HepG2 (cell line): Measurements from ENCODE around the gene ZMYND8. TPM values are rescaled to one million over a fixed set of nuclear protein-coding genes. Genes with fewer than 3 reads are reported as not detected.

ENCODE experiments used
- CCAR2 ChIP-seq: fragments of 200-400 bp; formaldehyde crosslinking; optimal IDR thresholded peaks from 2 replicates; pipeline ENCODE3; 2018; ENCODE audit warnings: low read depth, mild to moderate bottlenecking, low read length, moderate library complexity
- DMTF1 ChIP-seq: sonication (generic); formaldehyde crosslinking; IDR thresholded peaks from 2 replicates; pipeline ENCODE4 v1.4.0; 2020; ENCODE audit warnings: mild to moderate bottlenecking, missing genetic modification reagents
- DNMT1 ChIP-seq: sonication (generic); formaldehyde crosslinking; IDR thresholded peaks from 2 replicates; pipeline ENCODE4 v1.5.1; 2020; ENCODE audit warnings: mild to moderate bottlenecking, missing genetic modification reagents
- MAFG ChIP-seq: sonication (generic); formaldehyde crosslinking; IDR thresholded peaks from 2 replicates; pipeline ENCODE4 v1.5.1; 2020; ENCODE audit warnings: mild to moderate bottlenecking, missing genetic modification reagents
- PHB2 ChIP-seq: fragments of 450-650 bp; IDR thresholded peaks from 2 replicates; pipeline ENCODE4 v1.6.1; 2018; ENCODE audit not compliant: partially characterized antibody
- ZBTB37 ChIP-seq: sonication (generic); formaldehyde crosslinking; IDR thresholded peaks from 2 replicates; pipeline ENCODE4 v1.4.0; 2020; ENCODE audit warnings: mild to moderate bottlenecking, missing genetic modification reagents
- ZFAT ChIP-seq: sonication (generic); formaldehyde crosslinking; conservative IDR thresholded peaks from 2 replicates; pipeline ENCODE4 v1.8.1; 2023; ENCODE audit warnings: missing genetic modification reagents, inconsistent platforms
- ZNF17 ChIP-seq: sonication (generic); formaldehyde crosslinking; IDR thresholded peaks from 2 replicates; pipeline ENCODE4 v1.5.0; 2020; ENCODE audit warnings: mild to moderate bottlenecking, missing genetic modification reagents
- ZNF281 ChIP-seq: sonication (generic); formaldehyde crosslinking; IDR thresholded peaks from 2 replicates; pipeline ENCODE4 v1.4.0; 2020; ENCODE audit warnings: missing genetic modification reagents, borderline replicate concordance
- ZNF580 ChIP-seq: IDR thresholded peaks from 2 replicates; pipeline ENCODE4 v1.6.1; 2016; ENCODE audit warnings: low read depth, borderline replicate concordance
- polyA plus RNA-seq, 8 experiments: library from polyadenylated mRNA; depleted of rRNA in 3 of 8; stranded (reverse) in 7 of 8; unstranded in 1 of 8; fragments of >200 nt; fragmentation: Illumina TruSeq in 4 of 8; extraction: Trizol in 4 of 8; gene quantifications; 2 replicates each; pipeline versions ENCODE4 v1.2.1 to v1.2.3, GENCODE V29; 2011 to 2016; ENCODE audit warnings: low read depth in 4 of 8, missing spikeins in 1 of 8, mixed read lengths in 1 of 8; ENCODE audit not compliant: insufficient read depth in 1 of 8
- total RNA-seq, 5 experiments: library from RNA; depleted of rRNA; stranded (reverse); fragments of >200 nt; fragmentation: Illumina TruSeq; extraction: Trizol; gene quantifications; 2 replicates each; pipeline ENCODE4 v1.2.3, GENCODE V29; 2016; ENCODE audit warnings: low read depth in 1 of 5
- TF ChIP-seq, protein P1 (sequence below): sonication (generic); formaldehyde crosslinking; IDR thresholded peaks from 2 replicates; pipeline ENCODE4 v1.4.0; 2020; ENCODE audit warnings: missing genetic modification reagents
- TF ChIP-seq, protein P2 (sequence below): conservative IDR thresholded peaks from 2 replicates; pipeline ENCODE4 v1.6.1; 2018; ENCODE audit warnings: missing genetic modification reagents
- TF ChIP-seq, protein P3 (sequence below): sonication (generic); formaldehyde crosslinking; IDR thresholded peaks from 2 replicates; pipeline ENCODE4 v1.4.0; 2020; ENCODE audit warnings: missing genetic modification reagents

The ZMYND8 gene
- total and polyA plus RNA-seq, 2 of the 13 experiments (the other 11 are each of a cell fraction or from before 2014, with no cell fraction given): 53.9 to 84.7 TPM

DNA sequence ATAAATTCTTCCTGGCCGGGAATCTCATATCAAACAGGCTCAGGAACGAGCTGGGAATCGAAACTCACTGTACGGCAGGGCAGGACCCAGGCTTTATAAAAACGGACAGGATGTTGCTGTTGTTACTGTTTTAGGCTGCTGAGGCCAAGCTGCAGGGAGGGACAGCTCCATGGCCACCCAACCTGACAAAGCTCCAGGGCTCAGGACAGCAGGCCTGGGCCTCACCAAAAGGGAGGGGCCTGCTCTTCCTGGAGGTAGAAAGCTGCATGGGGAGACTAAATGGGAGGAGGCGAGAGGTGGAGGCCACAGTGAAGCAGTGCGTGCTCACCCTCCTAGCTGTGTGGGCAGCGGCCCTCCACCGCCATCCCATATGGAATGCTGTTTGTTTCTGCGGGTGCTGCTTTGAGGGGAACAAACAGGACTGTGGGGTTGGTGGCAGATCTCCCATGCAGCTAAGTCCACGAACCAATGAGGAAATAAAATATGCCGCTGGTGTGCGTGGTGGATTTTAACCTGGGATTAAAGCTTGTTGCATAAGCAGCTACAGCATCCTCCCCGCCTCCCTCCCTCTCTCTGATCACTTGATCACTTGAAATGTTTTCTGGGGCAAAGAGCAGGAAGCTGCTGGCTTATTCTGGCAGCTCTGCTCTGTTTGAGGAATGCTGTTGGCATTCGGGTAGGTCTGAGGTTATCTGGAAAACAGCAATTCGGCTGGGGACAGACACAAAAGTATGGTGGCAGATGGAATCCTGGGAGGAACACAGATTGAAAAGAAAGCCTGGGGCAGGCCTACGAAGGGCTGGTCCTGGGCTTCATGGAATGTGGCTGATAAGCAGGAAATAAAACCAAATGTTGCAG lies 2.4 kb upstream of the ZMYND8 start (continued):
- TF ChIP-seq, protein P1, sequence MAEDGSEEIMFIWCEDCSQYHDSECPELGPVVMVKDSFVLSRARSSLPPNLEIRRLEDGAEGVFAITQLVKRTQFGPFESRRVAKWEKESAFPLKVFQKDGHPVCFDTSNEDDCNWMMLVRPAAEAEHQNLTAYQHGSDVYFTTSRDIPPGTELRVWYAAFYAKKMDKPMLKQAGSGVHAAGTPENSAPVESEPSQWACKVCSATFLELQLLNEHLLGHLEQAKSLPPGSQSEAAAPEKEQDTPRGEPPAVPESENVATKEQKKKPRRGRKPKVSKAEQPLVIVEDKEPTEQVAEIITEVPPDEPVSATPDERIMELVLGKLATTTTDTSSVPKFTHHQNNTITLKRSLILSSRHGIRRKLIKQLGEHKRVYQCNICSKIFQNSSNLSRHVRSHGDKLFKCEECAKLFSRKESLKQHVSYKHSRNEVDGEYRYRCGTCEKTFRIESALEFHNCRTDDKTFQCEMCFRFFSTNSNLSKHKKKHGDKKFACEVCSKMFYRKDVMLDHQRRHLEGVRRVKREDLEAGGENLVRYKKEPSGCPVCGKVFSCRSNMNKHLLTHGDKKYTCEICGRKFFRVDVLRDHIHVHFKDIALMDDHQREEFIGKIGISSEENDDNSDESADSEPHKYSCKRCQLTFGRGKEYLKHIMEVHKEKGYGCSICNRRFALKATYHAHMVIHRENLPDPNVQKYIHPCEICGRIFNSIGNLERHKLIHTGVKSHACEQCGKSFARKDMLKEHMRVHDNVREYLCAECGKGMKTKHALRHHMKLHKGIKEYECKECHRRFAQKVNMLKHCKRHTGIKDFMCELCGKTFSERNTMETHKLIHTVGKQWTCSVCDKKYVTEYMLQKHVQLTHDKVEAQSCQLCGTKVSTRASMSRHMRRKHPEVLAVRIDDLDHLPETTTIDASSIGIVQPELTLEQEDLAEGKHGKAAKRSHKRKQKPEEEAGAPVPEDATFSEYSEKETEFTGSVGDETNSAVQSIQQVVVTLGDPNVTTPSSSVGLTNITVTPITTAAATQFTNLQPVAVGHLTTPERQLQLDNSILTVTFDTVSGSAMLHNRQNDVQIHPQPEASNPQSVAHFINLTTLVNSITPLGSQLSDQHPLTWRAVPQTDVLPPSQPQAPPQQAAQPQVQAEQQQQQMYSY (CRISPR knock-in tag): peak; percentile 88
- TF ChIP-seq ZFAT (CRISPR knock-in tag) (no peak), ZNF580 (peak; percentile 91), DMTF1 (CRISPR knock-in tag) (no peak; the same call in 1 of the 2 replicates), DNMT1 (CRISPR knock-in tag) (no peak), CCAR2 (peak; percentile 77), MAFG (CRISPR knock-in tag) (no peak), ZNF17 (CRISPR knock-in tag) (peak; percentile 84), PHB2 (no peak), ZNF281 (peak; percentile 70; the same call in 1 of the 2 replicates), ZBTB37 (CRISPR knock-in tag) (peak; percentile 97)
- TF ChIP-seq, protein P2, sequence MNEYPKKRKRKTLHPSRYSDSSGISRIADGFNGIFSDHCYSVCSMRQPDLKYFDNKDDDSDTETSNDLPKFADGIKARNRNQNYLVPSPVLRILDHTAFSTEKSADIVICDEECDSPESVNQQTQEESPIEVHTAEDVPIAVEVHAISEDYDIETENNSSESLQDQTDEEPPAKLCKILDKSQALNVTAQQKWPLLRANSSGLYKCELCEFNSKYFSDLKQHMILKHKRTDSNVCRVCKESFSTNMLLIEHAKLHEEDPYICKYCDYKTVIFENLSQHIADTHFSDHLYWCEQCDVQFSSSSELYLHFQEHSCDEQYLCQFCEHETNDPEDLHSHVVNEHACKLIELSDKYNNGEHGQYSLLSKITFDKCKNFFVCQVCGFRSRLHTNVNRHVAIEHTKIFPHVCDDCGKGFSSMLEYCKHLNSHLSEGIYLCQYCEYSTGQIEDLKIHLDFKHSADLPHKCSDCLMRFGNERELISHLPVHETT: peak; percentile 88
- TF ChIP-seq, protein P3, sequence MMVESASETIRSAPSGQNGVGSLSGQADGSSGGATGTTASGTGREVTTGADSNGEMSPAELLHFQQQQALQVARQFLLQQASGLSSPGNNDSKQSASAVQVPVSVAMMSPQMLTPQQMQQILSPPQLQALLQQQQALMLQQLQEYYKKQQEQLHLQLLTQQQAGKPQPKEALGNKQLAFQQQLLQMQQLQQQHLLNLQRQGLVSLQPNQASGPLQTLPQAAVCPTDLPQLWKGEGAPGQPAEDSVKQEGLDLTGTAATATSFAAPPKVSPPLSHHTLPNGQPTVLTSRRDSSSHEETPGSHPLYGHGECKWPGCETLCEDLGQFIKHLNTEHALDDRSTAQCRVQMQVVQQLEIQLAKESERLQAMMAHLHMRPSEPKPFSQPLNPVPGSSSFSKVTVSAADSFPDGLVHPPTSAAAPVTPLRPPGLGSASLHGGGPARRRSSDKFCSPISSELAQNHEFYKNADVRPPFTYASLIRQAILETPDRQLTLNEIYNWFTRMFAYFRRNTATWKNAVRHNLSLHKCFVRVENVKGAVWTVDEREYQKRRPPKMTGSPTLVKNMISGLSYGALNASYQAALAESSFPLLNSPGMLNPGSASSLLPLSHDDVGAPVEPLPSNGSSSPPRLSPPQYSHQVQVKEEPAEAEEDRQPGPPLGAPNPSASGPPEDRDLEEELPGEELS (CRISPR knock-in tag): peak; percentile 97
